ENCODE data around the gene GALNT18. TPM values are rescaled to one million over a fixed set of nuclear protein-coding genes. Genes with fewer than 3 reads are reported as not detected.

GALNT18 gene
- total RNA-seq, 1 experiment from 2014 or later, result not detected

- Histone ChIP-seq H3K79me2 (ENCODE audit: low read depth) (no peaks in the 10 kb centered on the region), H3K4me1 (replicated peaks; ENCODE audit: insufficient read depth) (no peaks in the 10 kb centered on the region), H3K27ac (no peak overlapping the region), H3K4me3 (no peak overlapping the region), H3K9me2 (ENCODE audit: insufficient read depth) (no peaks in the 10 kb centered on the region), H3K36me3 (ENCODE audit: low read depth) (no peaks in the 10 kb centered on the region), H4K20me1 (ENCODE audit: insufficient read depth) (no peaks in the 10 kb centered on the region), H3K27me3 (ENCODE audit: insufficient read depth, low read depth) (peaks cover 38% of the 10 kb centered on the region), H3K9me3 (ENCODE audit: insufficient read depth, low read depth) (no peaks in the 10 kb centered on the region), H3F3A (ENCODE audit: insufficient read depth, low read depth) (no peaks in the 10 kb centered on the region), H2AFZ (no peak overlapping the region), H3K4me2 (no peak overlapping the region)
- POLR2A ChIA-PET (ENCODE audit: unreplicated experiment), result no interaction called here
- intact Hi-C loops (cut with micrococcal nuclease; ENCODE audit: unreplicated experiment), result no loop called here
- TF ChIP-seq EZH2 (IDR thresholded peaks at IDR 0.05; ENCODE audit: low read depth) (no peak), CTCF (conservative IDR thresholded peaks at IDR 0.05) (no peak)
- CTCF ChIA-PET, result no interaction called here
- DNase-seq, result no peak
- no TSS peak for BruUV-seq (replicated peaks)
These were observed 7.6 kb upstream of the GALNT18 start for GRCh38 chr11:11629368-11629767.

GRCh38 chr11:11628651-11629050 lies 6.8 kb upstream of the GALNT18 start:
- ChIA-PET CTCF (no interaction called here), POLR2A (ENCODE audit: unreplicated experiment) (no interaction called here)
- Histone ChIP-seq H2AFZ (no peak overlapping the region), H3F3A (ENCODE audit: insufficient read depth, low read depth) (no peaks in the 10 kb centered on the region), H3K9me3 (ENCODE audit: insufficient read depth, low read depth) (no peaks in the 10 kb centered on the region), H3K4me3 (no peak overlapping the region), H3K79me2 (ENCODE audit: low read depth) (no peaks in the 10 kb centered on the region), H3K4me2 (no peak overlapping the region), H3K27ac (no peak overlapping the region), H3K4me1 (replicated peaks; ENCODE audit: insufficient read depth) (no peaks in the 10 kb centered on the region), H3K27me3 (ENCODE audit: insufficient read depth, low read depth) (peaks cover 38% of the 10 kb centered on the region), H4K20me1 (ENCODE audit: insufficient read depth) (no peaks in the 10 kb centered on the region), H3K36me3 (ENCODE audit: low read depth) (no peaks in the 10 kb centered on the region), H3K9me2 (ENCODE audit: insufficient read depth) (no peaks in the 10 kb centered on the region)
- intact Hi-C loops (cut with micrococcal nuclease; ENCODE audit: unreplicated experiment), result no loop called here
- DNase-seq, result no peak
- BruUV-seq (replicated peaks), result no TSS peak
- TF ChIP-seq CTCF (conservative IDR thresholded peaks at IDR 0.05) (no peak), EZH2 (IDR thresholded peaks at IDR 0.05; ENCODE audit: low read depth) (no peak)

GRCh38 chr11:11626128-11626527 lies 4.3 kb upstream of the GALNT18 start:
- Histone ChIP-seq H3K36me3 (ENCODE audit: low read depth) (no peaks in the 10 kb centered on the region), H3K27ac (no peak overlapping the region), H3K9me2 (ENCODE audit: insufficient read depth) (no peaks in the 10 kb centered on the region), H4K20me1 (ENCODE audit: insufficient read depth) (no peaks in the 10 kb centered on the region), H3F3A (ENCODE audit: insufficient read depth, low read depth) (no peaks in the 10 kb centered on the region), H3K79me2 (ENCODE audit: low read depth) (no peaks in the 10 kb centered on the region), H3K4me3 (no peak overlapping the region), H3K4me1 (replicated peaks; ENCODE audit: insufficient read depth) (no peaks in the 10 kb centered on the region), H3K4me2 (no peak overlapping the region), H3K27me3 (ENCODE audit: insufficient read depth, low read depth) (peaks cover 48% of the 10 kb centered on the region), H2AFZ (no peak overlapping the region), H3K9me3 (ENCODE audit: insufficient read depth, low read depth) (no peaks in the 10 kb centered on the region)
- no TSS peak for BruUV-seq (replicated peaks)
- intact Hi-C loops (cut with micrococcal nuclease; ENCODE audit: unreplicated experiment), result no loop called here
- POLR2A ChIA-PET (ENCODE audit: unreplicated experiment), result no interaction called here
- TF ChIP-seq CTCF (conservative IDR thresholded peaks at IDR 0.05) (no peak), EZH2 (IDR thresholded peaks at IDR 0.05; ENCODE audit: low read depth) (no peak)
- no peak for DNase-seq
- CTCF ChIA-PET, result no interaction called here
